IMR-90 (cell line): Measurements from ENCODE around the gene PNKP. TPM values are rescaled to one million over a fixed set of nuclear protein-coding genes. Genes with fewer than 3 reads are reported as not detected.

Source experiments
- ATAC-seq: fragments of 200-7000 bp; cut with Tn5 transposase; 2 replicates; pipeline ENCODE4 v1.9.1; 2020; ENCODE audit warnings: low read depth, mild to moderate bottlenecking, moderate library complexity
- BruUV-seq: library from RNA; stranded (reverse); fragments of 400-500 nt; replicated peaks from 2 replicates; lab custom pipeline; 2021; lab: Mats Ljungman, UMichigan
- CTCF ChIA-PET: fragments of 300-600 bp; formaldehyde crosslinking; extraction: SDS; loops from one replicate; lab custom pipeline; 2021; ENCODE audit warnings: antibody characterized with exemption; lab: Yijun Ruan, JAX
- POLR2A ChIA-PET: fragments of 300-600 bp; sonication (Branson Sonifier 250); formaldehyde crosslinking; loops from one replicate; lab custom pipeline; 2022; ENCODE audit warnings: antibody characterized with exemption; ENCODE audit not compliant: unreplicated experiment; lab: Charles Lee
- DNase-seq: peaks from one replicate; pipeline ENCODE4 v3.0.0; 2013
- H2AFZ ChIP-seq: replicated peaks from 2 replicates; pipeline ENCODE3; 2013; ENCODE audit warnings: low read length, mild to moderate bottlenecking; ENCODE audit not compliant: poor library complexity
- H2AK5ac ChIP-seq: 2 replicates; pipeline ENCODE4 v1.6.1; 2013; ENCODE audit warnings: low read depth, low read length, inconsistent platforms
- H2AK9ac ChIP-seq: replicated peaks from 2 replicates; pipeline ENCODE3; 2013; ENCODE audit warnings: mild to moderate bottlenecking, low read depth, low read length, moderate library complexity; ENCODE audit not compliant: poor library complexity
- H2BK120ac ChIP-seq: 2 replicates; pipeline ENCODE4 v1.6.1; 2013; ENCODE audit warnings: low read depth, low read length, inconsistent platforms
- H2BK15ac ChIP-seq: 3 replicates; pipeline ENCODE4 v1.6.1; 2013; ENCODE audit warnings: low read depth, low read length, inconsistent platforms
- H2BK20ac ChIP-seq: 2 replicates; pipeline ENCODE4 v1.6.1; 2013; ENCODE audit warnings: low read depth, mild to moderate bottlenecking, inconsistent platforms, low read length, moderate library complexity
- H2BK5ac ChIP-seq: 2 replicates; pipeline ENCODE4 v1.6.1; 2013; ENCODE audit warnings: mild to moderate bottlenecking, low read depth, low read length, inconsistent platforms; ENCODE audit not compliant: poor library complexity, severe bottlenecking
- H3K14ac ChIP-seq: replicated peaks from 2 replicates; pipeline ENCODE4 v1.6.1; 2013; ENCODE audit warnings: low read depth, low read length, inconsistent platforms
- H3K18ac ChIP-seq: 2 replicates; pipeline ENCODE4 v1.6.1; 2013; ENCODE audit warnings: low read depth, low read length, control low read depth
- H3K23ac ChIP-seq: 2 replicates; pipeline ENCODE4 v1.6.1; 2013; ENCODE audit warnings: low read depth, low read length, inconsistent platforms
- H3K27ac ChIP-seq: 2 replicates; pipeline ENCODE4 v1.5.1; 2013; ENCODE audit warnings: mild to moderate bottlenecking, control low read depth, low read length; ENCODE audit not compliant: insufficient read depth
- H3K27me3 ChIP-seq: 2 replicates; pipeline ENCODE4 v1.6.1; 2013; ENCODE audit warnings: low read length; ENCODE audit not compliant: control insufficient read depth, insufficient read depth
- H3K36me3 ChIP-seq: 2 replicates; pipeline ENCODE4 v1.6.1; 2013; ENCODE audit warnings: low read length, mixed read lengths; ENCODE audit not compliant: control insufficient read depth, insufficient read depth
- H3K4ac ChIP-seq: 2 replicates; pipeline ENCODE4 v1.6.1; 2013; ENCODE audit warnings: low read depth, low read length, inconsistent platforms
- H3K4me1 ChIP-seq: 2 replicates; pipeline ENCODE4 v1.6.1; 2013; ENCODE audit warnings: low read length, mixed read lengths; ENCODE audit not compliant: control insufficient read depth, insufficient read depth
- H3K4me2 ChIP-seq: 2 replicates; pipeline ENCODE4 v1.6.1; 2013; ENCODE audit warnings: low read depth, mild to moderate bottlenecking, control low read depth, low read length, moderate library complexity
- H3K4me3 ChIP-seq: 2 replicates; pipeline ENCODE4 v1.5.1; 2013; ENCODE audit warnings: low read depth, mild to moderate bottlenecking, control low read depth, low read length, moderate library complexity; ENCODE audit not compliant: insufficient read depth
- H3K56ac ChIP-seq: 2 replicates; pipeline ENCODE4 v1.6.1; 2013; ENCODE audit warnings: low read length, inconsistent platforms; ENCODE audit not compliant: insufficient read depth; ENCODE audit errors: extremely low read depth
- H3K79me1 ChIP-seq, 2 experiments: 2 replicates each; pipeline ENCODE4 v1.6.1; 2013; ENCODE audit warnings: low read length in 2 of 2, inconsistent platforms in 1 of 2, low read depth in 1 of 2
- H3K9ac ChIP-seq: 2 replicates; pipeline ENCODE4 v1.6.1; 2013; ENCODE audit warnings: low read depth, low read length, control low read depth
- H3K9me1 ChIP-seq: 2 replicates; pipeline ENCODE4 v1.6.1; 2013; ENCODE audit warnings: low read length, inconsistent platforms; ENCODE audit not compliant: insufficient read depth
- H3K9me3 ChIP-seq: 2 replicates; pipeline ENCODE4 v1.6.1; 2013; ENCODE audit warnings: low read length; ENCODE audit not compliant: control insufficient read depth, insufficient read depth
- H4K20me1 ChIP-seq: 2 replicates; pipeline ENCODE4 v1.6.1; 2013; ENCODE audit warnings: low read length, inconsistent platforms; ENCODE audit not compliant: insufficient read depth
- H4K5ac ChIP-seq: 2 replicates; pipeline ENCODE4 v1.6.1; 2013; ENCODE audit warnings: mild to moderate bottlenecking, low read depth, low read length, control low read depth
- H4K8ac ChIP-seq, 2 experiments: 2 replicates each; pipeline ENCODE4 v1.6.1; 2013; ENCODE audit warnings: low read depth in 2 of 2, low read length in 2 of 2, control low read depth in 1 of 2, inconsistent platforms in 1 of 2
- H4K91ac ChIP-seq: 2 replicates; pipeline ENCODE4 v1.6.1; 2013; ENCODE audit warnings: low read depth, low read length, inconsistent platforms; ENCODE audit not compliant: insufficient read depth
- BHLHE40 ChIP-seq: fragments of 150-350 bp; IDR thresholded peaks from 2 replicates; pipeline ENCODE4 v1.6.1; 2016; ENCODE audit warnings: mild to moderate bottlenecking, low read depth, low read length
- CEBPB ChIP-seq: IDR thresholded peaks from 2 replicates; pipeline ENCODE4 v1.6.1; 2012; ENCODE audit warnings: low read depth, low read length, improper control_type of control experiment
- CHD1 ChIP-seq: IDR thresholded peaks from 2 replicates; pipeline ENCODE4 v1.6.1; 2012; ENCODE audit warnings: low read depth, low read length, improper control_type of control experiment
- CTCF ChIP-seq: conservative IDR thresholded peaks from 2 replicates; pipeline ENCODE4 v1.5.1; 2012; ENCODE audit warnings: mild to moderate bottlenecking, low read depth, low read length, improper control_type of control experiment
- FOS ChIP-seq: fragments of 150-350 bp; IDR thresholded peaks from 2 replicates; pipeline ENCODE4 v1.6.1; 2016; ENCODE audit warnings: low read depth, low read length
- MAFK ChIP-seq: IDR thresholded peaks from 2 replicates; pipeline ENCODE4 v1.6.1; 2012; ENCODE audit warnings: low read depth, low read length, improper control_type of control experiment
- MAZ ChIP-seq: IDR thresholded peaks from 2 replicates; pipeline ENCODE4 v1.6.1; 2012; ENCODE audit warnings: low read depth, mild to moderate bottlenecking, low read length, improper control_type of control experiment, moderate library complexity, borderline replicate concordance
- MXI1 ChIP-seq: IDR thresholded peaks from 2 replicates; pipeline ENCODE4 v1.6.1; 2012; ENCODE audit warnings: low read depth, mild to moderate bottlenecking, low read length, moderate library complexity, borderline replicate concordance
- NFE2L2 ChIP-seq: fragments of 150-350 bp; IDR thresholded peaks from 2 replicates; pipeline ENCODE4 v1.6.1; 2016; ENCODE audit warnings: low read depth, mild to moderate bottlenecking, low read length
- POLR2A ChIP-seq: IDR thresholded peaks from 2 replicates; pipeline ENCODE4 v1.6.1; 2012; ENCODE audit warnings: mild to moderate bottlenecking, low read depth, low read length
- RAD21 ChIP-seq: IDR thresholded peaks from 2 replicates; pipeline ENCODE4 v1.6.1; 2012; ENCODE audit warnings: low read length, improper control_type of control experiment
- RCOR1 ChIP-seq: IDR thresholded peaks from 2 replicates; pipeline ENCODE4 v1.6.1; 2012; ENCODE audit warnings: mild to moderate bottlenecking, low read length, improper control_type of control experiment; ENCODE audit not compliant: insufficient replicate concordance
- RFX5 ChIP-seq: IDR thresholded peaks from 2 replicates; pipeline ENCODE4 v1.8.0; 2012; ENCODE audit warnings: low read depth, mild to moderate bottlenecking, low read length, moderate library complexity
- SMC3 ChIP-seq: fragments of 150-350 bp; IDR thresholded peaks from 2 replicates; pipeline ENCODE4 v1.6.1; 2016; ENCODE audit warnings: low read depth, mild to moderate bottlenecking, antibody characterized with exemption, low read length, moderate library complexity
- WGBS, 2 experiments: methylation state at CpG; one replicate each; pipeline versions ENCODE4 v1.1.5 to v1.1.7; 2013; ENCODE audit warnings: missing lambda C conversion rate in 2 of 2; ENCODE audit not compliant: insufficient read length in 1 of 2; ENCODE audit errors: extremely low coverage in 2 of 2; 5-methylcytosine and 5-hydroxymethylcytosine counted together
- dilution Hi-C: fragments of 300-500 bp; cut with HindIII; formaldehyde crosslinking; loops from one replicate; pipeline ENCODE4 v1.14.3; 2018; ENCODE audit warnings: low sequenced_read_pairs; ENCODE audit not compliant: unreplicated experiment
- in situ Hi-C: fragments of 300-500 bp; cut with MboI; formaldehyde crosslinking; loops from 3 replicates; pipeline ENCODE4 v1.14.3; 2019; ENCODE audit warnings: low sequenced_read_pairs, inconsistent platforms, mixed read lengths
- intact Hi-C: fragments of 100-400 bp; cut with micrococcal nuclease; formaldehyde crosslinking; loops from 2 replicates; pipeline ENCODE4 v1.10.0; 2022
- polyA plus RNA-seq, 3 experiments: library from polyadenylated mRNA; depleted of rRNA; stranded (reverse); fragments of >200 nt; gene quantifications; 2 replicates each; pipeline ENCODE4 v1.2.3, GENCODE V29; 2012; ENCODE audit warnings: low replicate concordance in 1 of 3
- total RNA-seq: library from RNA; depleted of rRNA; stranded (reverse); fragments of >200 nt; gene quantifications from 2 replicates; pipeline ENCODE4 v1.2.3, GENCODE V29; 2012
- TF ChIP-seq, protein P1 (sequence below): fragments of 150-350 bp; IDR thresholded peaks from 2 replicates; pipeline ENCODE4 v1.6.1; 2016; ENCODE audit warnings: low read depth, mild to moderate bottlenecking, low read length, moderate library complexity, borderline replicate concordance
- TF ChIP-seq, protein P2 (sequence below): fragments of 150-350 bp; IDR thresholded peaks from 2 replicates; pipeline ENCODE4 v1.6.1; 2017; ENCODE audit warnings: mild to moderate bottlenecking, antibody characterized with exemption, low read length, low read depth

The PNKP gene
- total and polyA plus RNA-seq, 2 of the 4 experiments (the other 2 are of a cell fraction) = 14.2 to 25.0 TPM

DNA sequence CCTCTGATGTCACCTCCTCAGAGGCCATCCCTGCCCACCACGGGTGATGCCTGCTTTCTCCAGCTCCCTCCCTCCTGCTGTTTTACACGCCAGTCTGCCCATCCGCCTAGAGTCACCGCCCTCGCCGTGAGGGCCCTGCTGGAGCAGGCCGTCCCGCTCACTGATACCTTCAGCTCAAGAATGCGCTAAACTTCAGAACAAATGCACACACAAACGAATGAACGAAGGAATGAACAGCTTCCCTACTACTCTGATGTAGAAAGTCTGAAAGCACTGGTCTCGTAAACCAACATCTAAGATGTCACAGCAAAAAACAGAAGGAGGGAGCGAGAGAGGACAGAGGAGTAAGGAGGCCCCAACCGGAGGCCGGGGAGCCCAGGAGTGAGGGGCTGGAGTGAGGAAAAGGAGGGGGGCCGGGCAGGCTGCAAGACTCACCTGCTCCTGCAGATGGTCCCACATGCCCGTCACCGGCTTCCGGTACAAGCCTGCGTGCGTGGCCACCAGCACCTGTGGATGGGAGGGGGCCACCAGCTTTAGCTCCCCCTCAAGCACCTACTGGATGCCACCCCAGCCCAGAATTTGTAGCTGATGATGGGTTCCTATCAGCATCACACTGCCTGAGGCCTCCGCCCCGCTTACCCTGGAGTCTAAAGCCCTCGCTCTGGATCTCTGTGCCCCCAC, 4.0 kb downstream of the PNKP start:
- POLR2A ChIA-PET = no interaction called here
- H3K27ac ChIP-seq = no peak overlapping the region
- H3K79me1 ChIP-seq = peaks cover 23 to 69% of the 10 kb centered on the region in 2 experiments
- H3K36me3 ChIP-seq = peaks cover 52% of the 10 kb centered on the region
- peaks cover 14% of the 10 kb centered on the region for H3K4me1 ChIP-seq
- H2AK5ac ChIP-seq = no peak overlapping the region
- no peak overlapping the region for H4K8ac ChIP-seq
- H3K27me3 ChIP-seq = no peaks in the 10 kb centered on the region
- no peak for DNase-seq
- no peak for ATAC-seq
- no peak overlapping the region for H4K91ac ChIP-seq
- H2BK20ac ChIP-seq = no peak overlapping the region
- no peak overlapping the region for H3K18ac ChIP-seq
- no peak overlapping the region for H2BK5ac ChIP-seq
- no peak overlapping the region for H3K56ac ChIP-seq
- H3K4me2 ChIP-seq = no peak overlapping the region
- TF ChIP-seq RAD21 (no peak), MXI1 (no peak), FOS (no peak), CHD1 (no peak), POLR2A (no peak), NFE2L2 (no peak), RFX5 (no peak), RCOR1 (no peak), CTCF (no peak), CEBPB (no peak), BHLHE40 (no peak), SMC3 (no peak), MAZ (no peak), MAFK (no peak)
- TF ChIP-seq, protein P1, sequence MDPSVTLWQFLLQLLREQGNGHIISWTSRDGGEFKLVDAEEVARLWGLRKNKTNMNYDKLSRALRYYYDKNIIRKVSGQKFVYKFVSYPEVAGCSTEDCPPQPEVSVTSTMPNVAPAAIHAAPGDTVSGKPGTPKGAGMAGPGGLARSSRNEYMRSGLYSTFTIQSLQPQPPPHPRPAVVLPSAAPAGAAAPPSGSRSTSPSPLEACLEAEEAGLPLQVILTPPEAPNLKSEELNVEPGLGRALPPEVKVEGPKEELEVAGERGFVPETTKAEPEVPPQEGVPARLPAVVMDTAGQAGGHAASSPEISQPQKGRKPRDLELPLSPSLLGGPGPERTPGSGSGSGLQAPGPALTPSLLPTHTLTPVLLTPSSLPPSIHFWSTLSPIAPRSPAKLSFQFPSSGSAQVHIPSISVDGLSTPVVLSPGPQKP = no peak
- TF ChIP-seq, protein P2, sequence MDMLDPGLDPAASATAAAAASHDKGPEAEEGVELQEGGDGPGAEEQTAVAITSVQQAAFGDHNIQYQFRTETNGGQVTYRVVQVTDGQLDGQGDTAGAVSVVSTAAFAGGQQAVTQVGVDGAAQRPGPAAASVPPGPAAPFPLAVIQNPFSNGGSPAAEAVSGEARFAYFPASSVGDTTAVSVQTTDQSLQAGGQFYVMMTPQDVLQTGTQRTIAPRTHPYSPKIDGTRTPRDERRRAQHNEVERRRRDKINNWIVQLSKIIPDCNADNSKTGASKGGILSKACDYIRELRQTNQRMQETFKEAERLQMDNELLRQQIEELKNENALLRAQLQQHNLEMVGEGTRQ = no peak
- H3K4me3 ChIP-seq = no peak overlapping the region
- peaks cover 10% of the 10 kb centered on the region for H3K9me1 ChIP-seq
- no TSS peak for BruUV-seq
- in situ Hi-C loops = no loop called here
- H2BK120ac ChIP-seq = no peak overlapping the region
- WGBS, 2 experiments = 79% methylated on average over 2 of the region's 24 CpGs; no CpG with 5 or more reads in 1 of the 2 experiments
- dilution Hi-C loops = no loop called here
- no peaks in the 10 kb centered on the region for H3K9me3 ChIP-seq
- peak overlapping the region; percentile 7 for H2AK9ac ChIP-seq
- no peak overlapping the region for H2BK15ac ChIP-seq
- CTCF ChIA-PET = no interaction called here
- H4K5ac ChIP-seq = no peak overlapping the region
- peaks cover 31% of the 10 kb centered on the region for H4K20me1 ChIP-seq
- no peak overlapping the region for H3K9ac ChIP-seq
- H3K14ac ChIP-seq = no peak overlapping the region
- intact Hi-C loops = no loop called here
- no peak overlapping the region for H2AFZ ChIP-seq
- no peak overlapping the region for H3K4ac ChIP-seq
- no peak overlapping the region for H3K23ac ChIP-seq
